K562 (cell line): ENCODE results near the gene GJC2. TPM values are rescaled to one million over a fixed set of nuclear protein-coding genes. Genes with fewer than 3 reads are reported as not detected.

Source experiments
- ARHGAP35 ChIP-seq: fragments of 450-650 bp; IDR thresholded peaks from 2 replicates; pipeline ENCODE4 v1.6.1; 2018; ENCODE audit not compliant: partially characterized antibody
- CTBP1 ChIP-seq: fragments of 450-650 bp; IDR thresholded peaks from 2 replicates; pipeline ENCODE4 v1.6.1; 2016; ENCODE audit warnings: borderline replicate concordance
- DACH1 ChIP-seq: fragments of 450-650 bp; IDR thresholded peaks from 2 replicates; pipeline ENCODE4 v1.6.1; 2018; ENCODE audit not compliant: partially characterized antibody
- ELF1 ChIP-seq: fragments of 200-800 bp; sonication (Bioruptor generic); IDR thresholded peaks from 2 replicates; pipeline ENCODE4 v1.6.1; 2016; ENCODE audit warnings: missing genetic modification characterization, missing compliant biosample characterization
- FOXA3 ChIP-seq, 2 experiments: fragments of 450-650 bp in 1 of 2; sonication (generic) in 1 of 2; formaldehyde crosslinking; IDR thresholded peaks in 1 of 2; conservative IDR thresholded peaks in 1 of 2; 2 replicates each; pipeline versions ENCODE4 v1.4.0 to v1.8.0; 2020 to 2022; ENCODE audit warnings: mild to moderate bottlenecking in 2 of 2, missing genetic modification reagents in 1 of 2
- GTF2A2 ChIP-seq: IDR thresholded peaks from 2 replicates; pipeline ENCODE4 v1.6.1; 2016; ENCODE audit warnings: mild to moderate bottlenecking, missing genetic modification characterization, missing compliant biosample characterization
- KAT8 ChIP-seq: fragments of 450-650 bp; IDR thresholded peaks from 2 replicates; pipeline ENCODE4 v1.6.1; 2016; ENCODE audit warnings: low read depth, mild to moderate bottlenecking
- MAZ ChIP-seq, 2 experiments: fragments of 450-650 bp in 1 of 2; sonication (generic) in 1 of 2; formaldehyde crosslinking; IDR thresholded peaks in 1 of 2; conservative IDR thresholded peaks in 1 of 2; 2 replicates each; pipeline versions ENCODE4 v1.4.0 to v1.5.0; 2020; ENCODE audit warnings: mild to moderate bottlenecking in 1 of 2, missing genetic modification reagents in 1 of 2
- NCOA1 ChIP-seq: fragments of 450-650 bp; IDR thresholded peaks from 2 replicates; pipeline ENCODE4 v1.6.1; 2016; ENCODE audit warnings: low read depth
- NCOR1 ChIP-seq: fragments of 450-650 bp; IDR thresholded peaks from 2 replicates; pipeline ENCODE4 v1.6.1; 2016; ENCODE audit warnings: mild to moderate bottlenecking, moderate library complexity
- RBM17 ChIP-seq: fragments of 200-400 bp; formaldehyde crosslinking; IDR thresholded peaks from 2 replicates; pipeline ENCODE4 v1.6.1; 2017; ENCODE audit warnings: low read depth, mild to moderate bottlenecking, low read length, borderline replicate concordance
- SETDB1 ChIP-seq: IDR thresholded peaks from one replicate; pipeline ENCODE4 v1.6.1; 2012; ENCODE audit warnings: low read length, control low read depth, inconsistent platforms
- SMARCB1 ChIP-seq: IDR thresholded peaks from 2 replicates; pipeline ENCODE4 v1.6.1; 2011; ENCODE audit warnings: improper control_type of control experiment, low read depth; ENCODE audit not compliant: insufficient read length
- TAF1 ChIP-seq: IDR thresholded peaks from 2 replicates; pipeline ENCODE4 v1.6.1; 2011; ENCODE audit warnings: mild to moderate bottlenecking, low read length, moderate library complexity; ENCODE audit not compliant: insufficient read depth, control insufficient read depth, severe bottlenecking; ENCODE audit errors: extremely low read depth
- YY1 ChIP-seq, 3 experiments: IDR thresholded peaks; 2 replicates each; pipeline ENCODE4 v1.6.1; 2011; ENCODE audit warnings: low read length in 2 of 3, mild to moderate bottlenecking in 2 of 3, moderate library complexity in 2 of 3, borderline replicate concordance in 1 of 3, control low read depth in 1 of 3, low read depth in 1 of 3; ENCODE audit not compliant: insufficient read depth in 3 of 3, insufficient replicate concordance in 2 of 3, control insufficient read depth in 1 of 3, insufficient read length in 1 of 3; ENCODE audit errors: extremely low read depth in 1 of 3
- ZKSCAN3 ChIP-seq: fragments of 250-450 bp; sonication (Bioruptor Pico); IDR thresholded peaks from 2 replicates; pipeline ENCODE4 v1.4.0; 2020
- ZNF124 ChIP-seq: sonication (generic); formaldehyde crosslinking; IDR thresholded peaks from 2 replicates; pipeline ENCODE4 v1.8.1; 2022; ENCODE audit warnings: missing genetic modification reagents
- ZNF134 ChIP-seq: fragments of 250-450 bp; sonication (Bioruptor Pico); conservative IDR thresholded peaks from 2 replicates; pipeline ENCODE4 v1.4.0; 2020
- ZNF561 ChIP-seq: fragments of 450-650 bp; formaldehyde crosslinking; conservative IDR thresholded peaks from 2 replicates; pipeline ENCODE4 v1.4.0; 2020; ENCODE audit warnings: mild to moderate bottlenecking, moderate library complexity
- ZZZ3 ChIP-seq: fragments of 450-650 bp; IDR thresholded peaks from 2 replicates; pipeline ENCODE4 v1.6.1; 2016; ENCODE audit warnings: antibody characterized with exemption, mild to moderate bottlenecking, moderate library complexity
- polyA plus RNA-seq, 8 experiments: library from polyadenylated mRNA; depleted of rRNA in 4 of 8; stranded (reverse) in 5 of 8; unstranded in 3 of 8; fragments of >200 nt; fragmentation: Nextera tagmentation in 2 of 8; fragmentation: Illumina TruSeq in 1 of 8; extraction: Ambion mirVana in 2 of 8; extraction: Trizol in 1 of 8; gene quantifications; 2 replicates each; pipeline versions ENCODE4 v1.2.1 to v1.2.3, GENCODE V29; 2011 to 2014; ENCODE audit warnings: inconsistent platforms in 1 of 8, missing spikeins in 1 of 8
- total RNA-seq, 7 experiments: library from RNA; depleted of rRNA in 6 of 7; stranded (reverse); fragments of >200 nt in 6 of 7; fragmentation: Illumina TruSeq in 2 of 7; extraction: Trizol in 2 of 7; gene quantifications; 2 replicates each; pipeline versions ENCODE4 v1.2.1 to v1.2.3, GENCODE V29; 2011 to 2021; ENCODE audit warnings: low replicate concordance in 1 of 7
- TF ChIP-seq, protein P1 (sequence below): fragments of 250-450 bp; sonication (Bioruptor Pico); IDR thresholded peaks from 2 replicates; pipeline ENCODE4 v1.4.0; 2020; ENCODE audit warnings: borderline replicate concordance
- TF ChIP-seq, protein P2 (sequence below): fragments of 450-650 bp; IDR thresholded peaks from 2 replicates; pipeline ENCODE4 v1.6.1; 2017; ENCODE audit warnings: antibody characterized with exemption
- TF ChIP-seq, protein P3 (sequence below): fragments of 250-450 bp; sonication (Bioruptor Pico); IDR thresholded peaks from 2 replicates; pipeline ENCODE4 v1.9.0; 2021; ENCODE audit warnings: mild to moderate bottlenecking

Gene GJC2
- total and polyA plus RNA-seq, 9 of the 15 experiments (the other 6 are each of a cell fraction or from before 2014, with no cell fraction given): 0.03 to 0.62 (median 0.11) TPM; not detected in 2

GRCh38 chr1:228102791-228103620 lies 46.7 kb upstream of the GJC2 start, which contains the start of gene C1orf35 (continued):
- TF ChIP-seq ZNF561 (CRISPR knock-in tag) (no peak), SETDB1 (peak; percentile 80), GTF2A2 (no peak), ZKSCAN3 (CRISPR knock-in tag) (no peak), RBM17 (no peak), ZNF134 (CRISPR knock-in tag) (no peak), ELF1 (tag) (no peak), NCOA1 (no peak), SMARCB1 (no peak), TAF1 (peak; percentile 60), NCOR1 (no peak; the same call in 1 of the 2 replicates), CTBP1 (peak; percentile 94), MAZ (CRISPR knock-in tag; conservative IDR thresholded peaks at IDR 0.05 in 1 of 2, IDR thresholded peaks at IDR 0.05 in 1 of 2) (peak; percentile 83 to 93), ZNF124 (CRISPR knock-in tag) (no peak), ARHGAP35 (no peak), DACH1 (peak; percentile 11), KAT8 (no peak), FOXA3 (CRISPR knock-in tag; conservative IDR thresholded peaks at IDR 0.05 in 1 of 2, IDR thresholded peaks at IDR 0.05 in 1 of 2) (peak in 1 of 2 experiments; percentile 87; a peak in 2 of 4 replicates), YY1 (IDR thresholded peaks at IDR 0.05; ENCODE audit: borderline replicate concordance in 1 of 3, control insufficient read depth in 1 of 3, extremely low read depth in 1 of 3, insufficient read depth in 3 of 3, insufficient read length in 1 of 3, insufficient replicate concordance in 2 of 3, low read depth in 1 of 3, low read length in 2 of 3) (peak; percentile 13 to 77 (median 63)), ZZZ3 (no peak; the same call in 1 of the 2 replicates)
- TF ChIP-seq, protein P1, sequence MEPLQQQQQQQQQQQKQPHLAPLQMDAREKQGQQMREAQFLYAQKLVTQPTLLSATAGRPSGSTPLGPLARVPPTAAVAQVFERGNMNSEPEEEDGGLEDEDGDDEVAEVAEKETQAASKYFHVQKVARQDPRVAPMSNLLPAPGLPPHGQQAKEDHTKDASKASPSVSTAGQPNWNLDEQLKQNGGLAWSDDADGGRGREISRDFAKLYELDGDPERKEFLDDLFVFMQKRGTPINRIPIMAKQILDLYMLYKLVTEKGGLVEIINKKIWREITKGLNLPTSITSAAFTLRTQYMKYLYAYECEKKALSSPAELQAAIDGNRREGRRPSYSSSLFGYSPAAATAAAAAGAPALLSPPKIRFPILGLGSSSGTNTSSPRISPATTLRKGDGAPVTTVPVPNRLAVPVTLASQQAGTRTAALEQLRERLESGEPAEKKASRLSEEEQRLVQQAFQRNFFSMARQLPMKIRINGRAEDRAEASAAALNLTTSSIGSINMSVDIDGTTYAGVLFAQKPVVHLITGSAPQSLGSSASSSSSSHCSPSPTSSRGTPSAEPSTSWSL: no peak
- TF ChIP-seq, protein P2, sequence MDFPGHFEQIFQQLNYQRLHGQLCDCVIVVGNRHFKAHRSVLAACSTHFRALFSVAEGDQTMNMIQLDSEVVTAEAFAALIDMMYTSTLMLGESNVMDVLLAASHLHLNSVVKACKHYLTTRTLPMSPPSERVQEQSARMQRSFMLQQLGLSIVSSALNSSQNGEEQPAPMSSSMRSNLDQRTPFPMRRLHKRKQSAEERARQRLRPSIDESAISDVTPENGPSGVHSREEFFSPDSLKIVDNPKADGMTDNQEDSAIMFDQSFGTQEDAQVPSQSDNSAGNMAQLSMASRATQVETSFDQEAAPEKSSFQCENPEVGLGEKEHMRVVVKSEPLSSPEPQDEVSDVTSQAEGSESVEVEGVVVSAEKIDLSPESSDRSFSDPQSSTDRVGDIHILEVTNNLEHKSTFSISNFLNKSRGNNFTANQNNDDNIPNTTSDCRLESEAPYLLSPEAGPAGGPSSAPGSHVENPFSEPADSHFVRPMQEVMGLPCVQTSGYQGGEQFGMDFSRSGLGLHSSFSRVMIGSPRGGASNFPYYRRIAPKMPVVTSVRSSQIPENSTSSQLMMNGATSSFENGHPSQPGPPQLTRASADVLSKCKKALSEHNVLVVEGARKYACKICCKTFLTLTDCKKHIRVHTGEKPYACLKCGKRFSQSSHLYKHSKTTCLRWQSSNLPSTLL: no peak
- TF ChIP-seq, protein P3, sequence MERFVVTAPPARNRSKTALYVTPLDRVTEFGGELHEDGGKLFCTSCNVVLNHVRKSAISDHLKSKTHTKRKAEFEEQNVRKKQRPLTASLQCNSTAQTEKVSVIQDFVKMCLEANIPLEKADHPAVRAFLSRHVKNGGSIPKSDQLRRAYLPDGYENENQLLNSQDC (CRISPR knock-in tag): no peak
